D721Med (cell line): ENCODE data around the gene METTL27.

Experiments
- DNase-seq: peaks from one replicate; pipeline ENCODE4 v3.0.0; 2011; ENCODE audit warnings: low spot score; ENCODE audit not compliant: insufficient read length
- FAIRE-seq: peaks from 2 replicates; lab custom pipeline; 2011; peaks lifted over from hg19 to GRCh38; lab: Jason Lieb, UNC
- TF ChIP-seq, protein P1 (sequence below): IDR thresholded peaks from 2 replicates; pipeline ENCODE4 v1.5.1; 2012; ENCODE audit warnings: mild to moderate bottlenecking, control low read depth; ENCODE audit not compliant: insufficient read depth; ENCODE audit errors: missing control alignments

METTL27 gene

GRCh38 chr7:73865738-73866445 is 23.6 kb upstream of the METTL27 start:
- TF ChIP-seq, protein P1, sequence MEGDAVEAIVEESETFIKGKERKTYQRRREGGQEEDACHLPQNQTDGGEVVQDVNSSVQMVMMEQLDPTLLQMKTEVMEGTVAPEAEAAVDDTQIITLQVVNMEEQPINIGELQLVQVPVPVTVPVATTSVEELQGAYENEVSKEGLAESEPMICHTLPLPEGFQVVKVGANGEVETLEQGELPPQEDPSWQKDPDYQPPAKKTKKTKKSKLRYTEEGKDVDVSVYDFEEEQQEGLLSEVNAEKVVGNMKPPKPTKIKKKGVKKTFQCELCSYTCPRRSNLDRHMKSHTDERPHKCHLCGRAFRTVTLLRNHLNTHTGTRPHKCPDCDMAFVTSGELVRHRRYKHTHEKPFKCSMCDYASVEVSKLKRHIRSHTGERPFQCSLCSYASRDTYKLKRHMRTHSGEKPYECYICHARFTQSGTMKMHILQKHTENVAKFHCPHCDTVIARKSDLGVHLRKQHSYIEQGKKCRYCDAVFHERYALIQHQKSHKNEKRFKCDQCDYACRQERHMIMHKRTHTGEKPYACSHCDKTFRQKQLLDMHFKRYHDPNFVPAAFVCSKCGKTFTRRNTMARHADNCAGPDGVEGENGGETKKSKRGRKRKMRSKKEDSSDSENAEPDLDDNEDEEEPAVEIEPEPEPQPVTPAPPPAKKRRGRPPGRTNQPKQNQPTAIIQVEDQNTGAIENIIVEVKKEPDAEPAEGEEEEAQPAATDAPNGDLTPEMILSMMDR, result peak; percentile 64
- DNase-seq (no peak), FAIRE-seq (no peak)

- TF ChIP-seq, protein P1, result no peak
- no peak for FAIRE-seq
- no peak for DNase-seq
Observed at GRCh38 chr7:73864981-73865711, 22.8 kb upstream of the METTL27 start.

GRCh38 chr7:73861305-73861704 is 19.0 kb upstream of the METTL27 start:
- TF ChIP-seq, protein P1, result no peak
- FAIRE-seq (no peak), DNase-seq (no peak)

- FAIRE-seq (no peak), DNase-seq (no peak)
- TF ChIP-seq, protein P1, result no peak
Observed at GRCh38 chr7:73860859-73861258, 18.5 kb upstream of the METTL27 start, which contains the start of gene TMEM270. Gene TMEM270 (plus strand): TSS chr7:73861159. CDS start chr7:73861195, 36 bp downstream.

DNA sequence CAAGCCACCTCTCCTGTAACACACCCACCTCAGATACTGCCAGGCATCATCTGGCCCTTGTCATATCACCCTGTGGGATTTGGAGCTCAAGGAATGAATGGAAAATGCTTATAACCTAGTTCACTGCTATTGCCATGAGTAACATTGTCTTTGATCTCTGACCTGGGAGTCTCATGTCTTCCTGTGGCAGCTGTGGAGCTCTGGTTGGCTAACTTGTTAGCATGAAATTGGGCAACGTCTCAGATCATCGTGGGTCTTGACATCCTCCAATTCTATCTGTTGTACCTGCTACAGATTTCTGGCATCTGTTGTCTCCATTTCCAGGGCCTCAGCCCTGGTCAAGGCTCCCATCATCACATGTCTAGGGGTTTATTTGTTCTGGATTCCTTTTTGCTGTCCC is 16.5 kb upstream of the METTL27 start:
- no peak for DNase-seq
- no peak for FAIRE-seq
- TF ChIP-seq, protein P1, result no peak

GRCh38 chr7:73856941-73857340 is 14.6 kb upstream of the METTL27 start:
- FAIRE-seq, result no peak
- DNase-seq, result no peak
- TF ChIP-seq, protein P1, result no peak

DNA sequence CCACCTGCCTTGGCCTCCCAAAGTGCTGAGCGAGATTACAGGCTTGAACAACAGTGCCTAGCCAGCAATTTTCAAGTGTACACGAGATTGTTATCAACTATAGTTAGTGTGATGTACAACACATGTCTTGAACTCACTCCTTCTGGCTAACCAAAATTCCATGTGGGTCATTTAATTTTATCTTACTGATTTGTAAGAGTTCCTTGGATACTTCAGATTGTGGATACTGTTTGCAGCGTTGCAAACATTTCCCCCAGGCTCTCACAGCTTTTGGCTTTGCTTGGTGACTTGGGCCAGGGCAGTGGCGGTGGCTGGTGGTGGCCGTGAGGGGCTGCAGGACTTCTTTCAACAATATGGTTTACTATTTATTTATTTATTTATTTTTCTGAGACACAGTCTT is 10.2 kb upstream of the METTL27 start:
- DNase-seq (no peak), FAIRE-seq (no peak)
- TF ChIP-seq, protein P1, result no peak
